Measurements from ENCODE around the gene CRAMP1. TPM values are rescaled to one million over a fixed set of nuclear protein-coding genes. Genes with fewer than 3 reads are reported as not detected.
"Not testable (repeated sequence)": the region's sequence is repeated elsewhere in the genome, so short reads cannot be mapped to it uniquely, and the experiment has no call there.

Gene CRAMP1
- total and polyA plus RNA-seq, 5 donors = 7.1 to 18.4 (median 13.2) TPM

DNA sequence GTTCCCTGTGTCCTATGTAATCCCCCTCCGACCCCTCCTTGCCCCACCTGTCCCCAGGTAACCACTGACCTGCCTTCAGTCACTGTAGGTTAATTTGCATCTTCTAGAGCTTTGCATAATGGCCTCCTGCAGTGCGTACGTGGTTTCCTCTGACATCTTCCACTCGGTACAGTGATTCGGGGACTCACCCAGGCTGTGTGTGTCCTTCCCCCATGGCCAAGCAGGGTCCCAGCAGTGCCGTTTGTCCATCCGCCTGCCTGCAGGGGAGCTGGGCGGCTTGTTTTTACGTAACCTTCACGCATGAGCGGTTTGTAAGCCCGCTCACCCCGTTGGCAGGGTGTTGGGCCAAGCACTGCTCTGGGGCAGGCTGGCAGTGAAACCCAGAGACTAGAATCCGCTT is 101.8 kb downstream of the CRAMP1 start:
- WGBS = 81% methylated on average over 14 of the region's 14 CpGs
- DNase-seq = no peak
- no peak for ATAC-seq

DNA sequence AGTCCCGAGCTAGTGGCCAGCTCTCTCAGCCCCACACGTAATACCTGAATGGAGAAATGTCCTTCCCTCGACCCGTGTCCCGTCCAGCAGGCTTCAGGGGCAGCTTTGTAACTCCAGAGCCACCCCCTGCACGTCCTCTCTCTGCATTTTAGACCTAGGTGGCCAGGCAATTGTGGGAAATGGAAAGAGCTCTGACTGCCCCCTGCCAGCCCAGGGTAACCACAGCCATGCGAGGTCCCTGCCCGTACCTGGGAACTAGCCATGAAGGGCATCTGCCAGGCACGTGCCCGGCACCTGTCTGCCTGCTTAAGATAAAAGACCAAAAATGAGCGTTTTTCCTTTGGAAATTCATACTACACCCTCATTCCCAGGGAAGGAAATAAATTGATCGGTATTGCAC is 103.1 kb downstream of the CRAMP1 start:
- no peak for ATAC-seq
- Histone ChIP-seq H3K4me1 (ENCODE audit: control insufficient read depth, insufficient read depth, low read length) (peaks cover 5% of the 10 kb centered on the region), H3K4me3 (ENCODE audit: low read length) (no peak overlapping the region), H3K27ac (ENCODE audit: low read length) (no peak overlapping the region), H3K27me3 (ENCODE audit: control insufficient read depth, insufficient read depth) (no peaks in the 10 kb centered on the region), H3K9me3 (ENCODE audit: control insufficient read depth, low read length) (no peaks in the 10 kb centered on the region)
- peak in 1 of 3 donors; percentile 23 for DNase-seq
- 90% methylated on average over 12 of the region's 12 CpGs for whole genome bisulfite sequencing
- intact Hi-C loops (cut with DNase I) = no loop called here

More for the DNA sequence above, 101.8 kb downstream of the CRAMP1 start:
- H3K9me3 ChIP-seq (ENCODE audit: control insufficient read depth, low read length) = no peaks in the 10 kb centered on the region
- H3K27ac ChIP-seq (ENCODE audit: low read length) = no peak overlapping the region
- H3K4me3 ChIP-seq (ENCODE audit: low read length) = no peak overlapping the region
- H3K4me1 ChIP-seq (ENCODE audit: control insufficient read depth, insufficient read depth, low read length) = peaks cover 5% of the 10 kb centered on the region
- H3K27me3 ChIP-seq (ENCODE audit: control insufficient read depth, insufficient read depth) = no peaks in the 10 kb centered on the region
- intact Hi-C loops (cut with DNase I) = loop anchor here in 1 of 4 donors (5.0 kb wide), 1 partner anchor 63 kb away; no protein-coding TSS in a partner anchor

DNA sequence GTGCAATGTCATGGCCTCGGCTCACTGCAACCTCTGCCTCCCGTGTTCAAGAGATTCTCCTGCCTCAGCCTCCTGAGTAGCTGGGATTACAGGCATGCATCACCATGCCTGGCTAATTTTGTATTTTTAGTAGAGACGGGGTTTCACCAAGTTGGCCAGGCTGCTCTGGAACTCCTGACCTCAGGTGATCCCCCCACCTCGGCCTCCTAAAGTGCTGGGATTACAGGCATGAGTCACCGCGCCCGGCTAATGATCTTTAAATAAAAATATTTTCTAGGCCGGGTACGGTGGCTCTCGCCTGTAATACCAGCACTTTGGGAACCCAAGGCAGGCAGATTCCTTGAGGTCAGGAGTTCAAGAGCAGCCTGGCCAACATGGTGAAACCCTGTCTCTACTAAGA is 106.1 kb downstream of the CRAMP1 start:
- intact Hi-C loops (cut with DNase I); H3K4me1 ChIP-seq (ENCODE audit: control insufficient read depth, insufficient read depth, low read length): not testable (repeated sequence)
- WGBS = 89% methylated on average over 10 of the region's 10 CpGs

DNA sequence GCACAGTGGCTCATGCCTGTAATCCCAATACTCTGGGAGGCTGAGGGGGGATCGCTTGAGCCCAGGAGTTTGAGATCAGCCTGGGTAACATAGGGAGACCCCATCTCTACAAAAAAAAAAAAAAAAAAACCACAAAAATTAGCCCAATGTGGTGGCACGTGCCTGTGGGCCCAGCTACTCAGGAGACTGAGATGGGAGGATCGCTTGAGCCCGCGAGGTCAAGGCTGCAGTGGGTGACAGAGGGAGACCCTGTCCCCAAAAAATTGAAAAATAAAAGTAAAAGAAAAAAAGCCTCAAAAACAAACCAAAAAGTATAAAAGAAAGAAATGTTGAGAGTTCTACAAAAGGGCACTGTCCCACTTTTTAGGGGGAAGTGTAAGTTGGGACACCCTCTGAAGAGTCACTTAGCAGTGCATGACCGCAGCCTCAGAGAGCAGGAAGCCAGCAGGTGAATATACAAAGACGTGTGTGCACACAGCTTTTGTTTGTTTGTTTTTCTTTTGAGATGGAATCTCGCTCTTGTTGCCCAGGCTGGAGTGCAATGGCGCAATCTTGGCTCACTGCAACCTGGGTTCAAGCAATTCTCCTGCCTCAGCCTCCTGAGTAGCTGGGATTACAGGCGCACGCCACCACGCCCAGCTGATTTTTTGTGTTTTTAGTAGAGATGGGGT is 107.5 kb downstream of the CRAMP1 start:
- H3K4me1 ChIP-seq (ENCODE audit: control insufficient read depth, insufficient read depth, low read length); H3K9me3 ChIP-seq (ENCODE audit: control insufficient read depth, low read length); H3K27ac ChIP-seq (ENCODE audit: low read length); ATAC-seq; H3K4me3 ChIP-seq (ENCODE audit: low read length); intact Hi-C loops (cut with DNase I); H3K27me3 ChIP-seq (ENCODE audit: control insufficient read depth, insufficient read depth): not testable (repeated sequence)
- DNase-seq = peak in 1 of 3 donors; percentile 20
- WGBS = 88% methylated on average over 12 of the region's 12 CpGs

More for the DNA sequence above, 106.1 kb downstream of the CRAMP1 start:
- ATAC-seq; H3K9me3 ChIP-seq (ENCODE audit: control insufficient read depth, low read length); H3K27ac ChIP-seq (ENCODE audit: low read length); H3K4me3 ChIP-seq (ENCODE audit: low read length); H3K27me3 ChIP-seq (ENCODE audit: control insufficient read depth, insufficient read depth): not testable (repeated sequence)
- DNase-seq = peak in 1 of 3 donors; percentile 26

DNA sequence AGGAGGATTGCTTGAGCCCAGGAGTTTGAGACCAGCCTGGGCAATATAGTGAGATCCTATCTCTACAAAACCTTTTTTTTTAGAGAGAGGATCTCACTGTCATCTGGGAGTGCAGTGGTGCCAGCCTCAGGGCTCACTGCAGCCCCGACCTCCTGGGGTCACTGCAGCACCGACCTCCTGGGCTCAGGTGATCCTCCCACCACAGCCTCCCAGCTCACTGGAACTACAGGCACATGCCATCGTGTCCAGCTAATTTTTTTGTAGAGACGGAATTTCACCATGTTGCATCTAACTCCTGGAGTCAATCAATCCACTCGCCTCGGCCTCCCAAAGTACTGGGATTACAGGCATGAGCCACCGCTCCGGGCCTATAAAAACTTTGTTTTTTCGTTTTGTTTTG is 109.2 kb downstream of the CRAMP1 start:
- no peaks in the 10 kb centered on the region for H3K9me3 ChIP-seq (ENCODE audit: control insufficient read depth, low read length)
- ATAC-seq (no peak), DNase-seq (peak in 1 of 3 donors; percentile 24)
- H3K27ac ChIP-seq (ENCODE audit: low read length) = no peak overlapping the region
- no peak overlapping the region for H3K4me3 ChIP-seq (ENCODE audit: low read length)
- H3K27me3 ChIP-seq (ENCODE audit: control insufficient read depth, insufficient read depth) = no peaks in the 10 kb centered on the region
- intact Hi-C loops (cut with DNase I) = no loop called here
- 96% methylated on average over 9 of the region's 9 CpGs for WGBS
- H3K4me1 ChIP-seq (ENCODE audit: control insufficient read depth, insufficient read depth, low read length) = peaks cover 3% of the 10 kb centered on the region

DNA sequence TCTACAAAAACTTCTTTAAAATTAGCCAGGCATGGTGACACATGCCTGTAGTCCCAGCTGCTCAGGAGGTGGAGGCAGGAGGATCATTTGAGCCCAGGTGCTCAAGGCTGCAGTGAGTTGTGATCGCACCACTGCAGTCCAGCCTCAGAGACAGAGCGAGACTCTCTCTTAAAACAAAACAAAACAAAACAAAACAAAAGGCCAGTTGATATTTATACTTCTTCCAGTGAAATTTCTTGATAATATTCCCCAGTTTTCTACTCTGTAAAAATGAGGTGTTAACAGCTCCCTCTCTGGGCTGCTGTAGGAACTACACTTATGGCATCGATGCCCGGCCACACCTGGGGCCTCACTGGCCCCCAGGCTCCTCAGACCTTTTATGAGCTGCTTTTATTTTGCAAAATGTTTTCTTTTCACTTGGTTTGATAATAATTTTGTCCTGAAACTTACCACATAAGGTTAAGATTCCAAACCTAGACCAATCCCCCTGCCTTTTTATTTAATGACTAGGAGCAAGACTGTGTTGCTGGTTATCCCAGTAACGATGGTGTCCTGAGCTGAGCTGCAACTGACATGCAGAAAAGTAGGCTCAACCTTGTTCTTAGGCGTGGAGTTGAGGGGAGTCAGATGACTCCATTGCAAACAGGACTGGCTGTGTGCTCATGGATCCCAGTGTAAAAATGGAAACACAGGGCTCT is 111.4 kb downstream of the CRAMP1 start:
- H3K27ac ChIP-seq (ENCODE audit: low read length) = no peak overlapping the region
- DNase-seq = peak in 1 of 3 donors; percentile 57
- WGBS = 57% methylated on average over 6 of the region's 6 CpGs
- H3K4me3 ChIP-seq (ENCODE audit: low read length) = no peak overlapping the region
- intact Hi-C loops (cut with DNase I) = no loop called here
- no peaks in the 10 kb centered on the region for H3K27me3 ChIP-seq (ENCODE audit: control insufficient read depth, insufficient read depth)
- H3K4me1 ChIP-seq (ENCODE audit: control insufficient read depth, insufficient read depth, low read length) = peaks cover 3% of the 10 kb centered on the region
- no peak for ATAC-seq
- H3K9me3 ChIP-seq (ENCODE audit: control insufficient read depth, low read length) = no peaks in the 10 kb centered on the region

DNA sequence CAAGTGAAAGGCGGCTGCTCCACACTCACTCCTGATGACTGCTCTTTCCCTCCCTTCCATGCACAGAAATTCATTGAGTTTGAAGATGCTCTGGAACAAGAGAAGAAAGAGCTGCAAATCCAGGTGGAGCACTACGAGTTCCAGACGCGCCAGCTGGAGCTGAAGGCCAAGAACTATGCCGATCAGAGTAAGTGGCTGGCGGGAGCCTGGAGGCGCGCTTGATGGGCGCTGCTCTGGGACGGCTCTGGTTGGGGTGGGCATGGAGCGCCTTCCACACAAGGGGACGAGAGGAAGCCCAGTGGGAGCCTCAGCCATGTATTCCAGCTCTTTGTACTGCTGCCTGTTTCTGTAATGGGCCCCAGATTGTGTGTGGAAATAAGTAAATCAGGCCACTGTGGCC is 112.3 kb downstream of the CRAMP1 start:
- Histone ChIP-seq H3K9me3 (ENCODE audit: control insufficient read depth, low read length) (no peaks in the 10 kb centered on the region), H3K27me3 (ENCODE audit: control insufficient read depth, insufficient read depth) (no peaks in the 10 kb centered on the region), H3K4me1 (ENCODE audit: control insufficient read depth, insufficient read depth, low read length) (peaks cover 3% of the 10 kb centered on the region), H3K27ac (ENCODE audit: low read length) (no peak overlapping the region), H3K4me3 (ENCODE audit: low read length) (no peak overlapping the region)
- no peak for ATAC-seq
- intact Hi-C loops (cut with DNase I) = no loop called here
- WGBS = 90% methylated on average over 12 of the region's 12 CpGs
- peak in 2 of 3 donors; percentile 33 to 42 for DNase-seq

DNA sequence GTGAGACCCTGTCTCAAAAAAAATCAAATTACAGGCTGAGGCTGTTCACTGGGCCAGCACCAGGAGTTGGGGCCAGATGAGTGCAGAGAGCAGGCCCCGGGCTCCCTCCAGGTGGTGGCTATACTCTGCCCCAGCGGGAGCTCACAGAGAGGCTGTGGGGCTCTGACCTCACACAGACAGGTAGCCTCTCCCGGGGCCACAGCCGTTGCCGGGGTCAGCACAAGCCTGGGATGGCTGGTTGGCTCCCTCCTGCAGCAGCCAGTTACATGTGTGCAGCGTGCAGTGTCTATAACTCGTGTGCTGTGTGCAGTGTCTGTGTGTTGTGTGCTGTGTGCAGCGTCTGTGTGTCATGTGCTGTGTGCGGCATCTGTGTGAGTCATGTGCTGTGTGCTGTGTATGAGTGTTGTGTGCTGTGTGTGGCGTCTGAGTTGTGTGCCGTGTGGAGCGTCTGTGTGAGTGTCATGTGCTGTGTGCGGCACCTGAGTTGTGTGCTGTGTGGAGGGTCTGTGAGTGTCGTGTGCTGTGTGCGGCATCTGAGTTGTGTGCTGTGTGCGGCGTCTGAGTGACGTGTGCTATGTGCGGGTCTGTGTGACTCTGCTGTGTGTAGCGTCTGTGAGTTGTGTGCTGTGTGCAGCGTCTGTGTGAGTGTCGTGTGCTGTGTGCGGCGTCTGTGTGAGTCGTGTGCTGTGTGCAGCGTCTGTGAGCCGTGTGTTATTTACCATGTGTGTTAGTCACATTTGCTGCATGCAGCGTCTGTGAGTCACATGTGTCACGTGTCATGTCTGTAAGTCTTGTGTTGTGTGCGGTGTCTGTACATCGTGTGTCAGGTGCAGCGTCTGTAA is 114.7 kb downstream of the CRAMP1 start:
- no peak for ATAC-seq
- H3K27me3 ChIP-seq (ENCODE audit: control insufficient read depth, insufficient read depth) = no peaks in the 10 kb centered on the region
- DNase-seq = no peak
- peaks cover 3% of the 10 kb centered on the region for H3K4me1 ChIP-seq (ENCODE audit: control insufficient read depth, insufficient read depth, low read length)
- 96% methylated on average over 32 of the region's 32 CpGs for WGBS
- intact Hi-C loops (cut with DNase I) = no loop called here
- H3K4me3 ChIP-seq (ENCODE audit: low read length) = no peak overlapping the region
- no peaks in the 10 kb centered on the region for H3K9me3 ChIP-seq (ENCODE audit: control insufficient read depth, low read length)
- H3K27ac ChIP-seq (ENCODE audit: low read length) = no peak overlapping the region

Other genes starting within 250 kb of the CRAMP1 start
- gene UNKL, start 197.7 kb upstream of the CRAMP1 start, total RNA-seq = 10 to 100 TPM in 3 of 4 donors, 1 to 10 TPM in 1; 6.3 to 16.4 (median 14.2) TPM
- gene UNKL, start 197.7 kb upstream of the CRAMP1 start, polyA plus RNA-seq = 8.7 TPM
- 10 to 100 TPM in 3 of 4 donors, 1 to 10 TPM in 1; 9.5 to 12.1 (median 11.5) TPM for gene UQCC4, start 191.6 kb upstream of the CRAMP1 start, total RNA-seq
- gene UQCC4, start 191.6 kb upstream of the CRAMP1 start, polyA plus RNA-seq = 18.7 TPM
- gene PERCC1, start 181.3 kb upstream of the CRAMP1 start, total RNA-seq = under 1 TPM in 1 of 4 donors, not detected in 3; 0.26 TPM
- 0.18 TPM for gene PERCC1, start 181.3 kb upstream of the CRAMP1 start, polyA plus RNA-seq
- gene CCDC154, start 167.8 kb upstream of the CRAMP1 start, total RNA-seq = 1 to 10 TPM in 2 of 4 donors, under 1 TPM in 2; 0.39 to 1.8 (median 0.89) TPM
- gene CCDC154, start 167.8 kb upstream of the CRAMP1 start, polyA plus RNA-seq = 0.50 TPM
- 10 to 100 TPM; 32.9 to 54.8 (median 49.0) TPM for gene CLCN7, start 137.3 kb upstream of the CRAMP1 start, total RNA-seq
- 35.7 TPM for gene CLCN7, start 137.3 kb upstream of the CRAMP1 start, polyA plus RNA-seq
- gene PTX4, start 123.4 kb upstream of the CRAMP1 start, total RNA-seq = under 1 TPM in 2 of 4 donors, not detected in 2; 0.18 to 0.28 TPM
- 0.09 TPM for gene PTX4, start 123.4 kb upstream of the CRAMP1 start, polyA plus RNA-seq
- gene TELO2, start 119.0 kb upstream of the CRAMP1 start, total RNA-seq = 10 to 100 TPM; 21.2 to 29.2 (median 23.2) TPM
- 24.6 TPM for gene TELO2, start 119.0 kb upstream of the CRAMP1 start, polyA plus RNA-seq
- 10 to 100 TPM; 19.0 to 22.1 (median 20.9) TPM for gene TMEM204, start 78.7 kb upstream of the CRAMP1 start, total RNA-seq
- gene TMEM204, start 78.7 kb upstream of the CRAMP1 start, polyA plus RNA-seq = 32.2 TPM
- 10 to 100 TPM in 3 of 4 donors, 1 to 10 TPM in 1; 9.7 to 14.2 (median 13.0) TPM for gene IFT140, start 288 bp upstream of the CRAMP1 start, total RNA-seq
- 7.4 TPM for gene IFT140, start 288 bp upstream of the CRAMP1 start, polyA plus RNA-seq
- gene JPT2, start 65.9 kb downstream of the CRAMP1 start, total RNA-seq = 10 to 100 TPM; 18.5 to 38.3 (median 25.3) TPM
- 11.9 TPM for gene JPT2, start 65.9 kb downstream of the CRAMP1 start, polyA plus RNA-seq
- 10 to 100 TPM; 71.1 to 87.6 (median 79.8) TPM for gene MAPK8IP3, start 93.8 kb downstream of the CRAMP1 start, total RNA-seq
- 69.3 TPM for gene MAPK8IP3, start 93.8 kb downstream of the CRAMP1 start, polyA plus RNA-seq
- gene NME3, start 159.2 kb downstream of the CRAMP1 start, total RNA-seq = 10 to 100 TPM; 36.5 to 55.4 (median 47.4) TPM
- 75.2 TPM for gene NME3, start 159.2 kb downstream of the CRAMP1 start, polyA plus RNA-seq
- 10 to 100 TPM in 2 of 4 donors, 1 to 10 TPM in 2; 8.1 to 11.3 (median 9.8) TPM for gene EME2, start 160.4 kb downstream of the CRAMP1 start, total RNA-seq
- 6.3 TPM for gene EME2, start 160.4 kb downstream of the CRAMP1 start, polyA plus RNA-seq
- 10 to 100 TPM; 53.3 to 80.0 (median 69.1) TPM for gene MRPS34, start 160.8 kb downstream of the CRAMP1 start, total RNA-seq
- gene MRPS34, start 160.8 kb downstream of the CRAMP1 start, polyA plus RNA-seq = 91.4 TPM
- gene SPSB3, start 170.2 kb downstream of the CRAMP1 start, total RNA-seq = 10 to 100 TPM; 24.5 to 41.3 (median 34.1) TPM
- gene SPSB3, start 170.2 kb downstream of the CRAMP1 start, polyA plus RNA-seq = 51.8 TPM
- gene NUBP2, start 170.6 kb downstream of the CRAMP1 start, total RNA-seq = 10 to 100 TPM; 33.1 to 39.1 (median 35.9) TPM
- 45.3 TPM for gene NUBP2, start 170.6 kb downstream of the CRAMP1 start, polyA plus RNA-seq
- gene IGFALS, start 181.3 kb downstream of the CRAMP1 start, total RNA-seq = not detected
- 0.05 TPM for gene IGFALS, start 181.3 kb downstream of the CRAMP1 start, polyA plus RNA-seq
- 100 to 1,000 TPM; 123 to 155 (median 141) TPM for gene HAGH, start 214.5 kb downstream of the CRAMP1 start, total RNA-seq
- gene HAGH, start 214.5 kb downstream of the CRAMP1 start, polyA plus RNA-seq = 224 TPM
- gene FAHD1, start 214.8 kb downstream of the CRAMP1 start, total RNA-seq = 10 to 100 TPM; 18.8 to 26.5 (median 22.6) TPM
- 46.4 TPM for gene FAHD1, start 214.8 kb downstream of the CRAMP1 start, polyA plus RNA-seq